ENCODE results near the gene MORN4.
A peak's percentile ranks its signal among the peaks of the same experiment; 100 is the strongest.
"Not testable (repeated sequence)": the region's sequence is repeated elsewhere in the genome, so short reads cannot be mapped to it uniquely, and the experiment has no call there.

The MORN4 gene

DNA sequence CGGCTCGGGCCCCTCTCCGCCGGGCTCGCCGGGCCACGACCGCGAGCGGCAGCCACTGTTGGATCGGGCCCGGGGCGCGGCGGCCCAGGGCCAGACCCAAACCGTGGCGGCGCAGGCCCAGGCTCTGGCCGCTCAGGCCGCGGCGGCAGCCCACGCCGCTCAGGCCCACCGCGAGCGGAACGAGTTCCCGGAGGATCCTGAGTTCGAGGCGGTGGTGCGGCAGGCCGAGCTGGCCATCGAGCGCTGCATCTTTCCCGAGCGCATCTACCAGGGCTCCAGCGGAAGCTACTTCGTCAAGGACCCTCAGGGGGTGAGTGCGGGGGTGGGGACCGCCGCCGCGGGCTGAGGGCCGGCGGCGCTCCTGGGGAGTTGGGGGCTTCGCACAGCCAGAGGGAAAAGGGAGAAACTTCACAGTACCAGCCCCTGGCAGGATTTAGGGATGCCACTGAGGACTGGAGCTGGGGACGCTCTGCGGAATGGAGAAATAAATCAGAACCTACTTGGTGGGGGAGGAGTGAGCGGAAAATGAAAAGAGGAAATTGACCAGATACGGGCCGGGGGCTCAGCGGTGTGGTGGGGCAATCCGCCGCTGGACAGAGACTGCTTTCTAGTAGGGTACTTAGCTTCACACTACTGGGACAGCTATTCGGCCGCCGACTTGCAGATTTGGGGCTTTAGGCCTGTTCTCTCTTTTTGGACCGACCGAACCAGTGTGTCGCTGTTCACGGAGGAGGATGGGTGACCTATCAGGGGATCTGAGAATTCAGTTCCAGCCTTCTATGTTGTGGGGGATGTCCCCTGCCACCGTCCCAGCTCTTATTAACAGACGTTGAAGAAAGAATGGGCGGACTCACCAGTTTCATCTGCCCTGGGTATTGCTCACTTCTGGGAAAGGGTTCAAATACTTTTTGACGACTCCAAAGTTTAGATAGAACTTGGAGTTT, 7.8 kb upstream of the MORN4 start:
- peaks cover 31% of the 10 kb centered on the region for H3K36me3 ChIP-seq (ENCODE audit: control insufficient read depth, insufficient read depth, low read length)
- peak overlapping the region; percentile 79 for H3K27ac ChIP-seq (ENCODE audit: low read depth, low read length, severe bottlenecking)
- H3K4me1 ChIP-seq (ENCODE audit: control insufficient read depth, insufficient read depth, low read length, poor library complexity, severe bottlenecking), result peaks cover 3% of the 10 kb centered on the region
- 1 to 3% methylated on average over 36 to 47 of the region's 67 CpGs for WGBS, 2 experiments (ENCODE audit: insufficient coverage in 2 of 2)
- H3K9me3 ChIP-seq (ENCODE audit: control insufficient read depth, low read length), result no peaks in the 10 kb centered on the region
- H3K4me3 ChIP-seq (ENCODE audit: extremely low read depth, insufficient read depth, low read length, poor library complexity, severe bottlenecking), result peak overlapping the region; percentile 88

DNA sequence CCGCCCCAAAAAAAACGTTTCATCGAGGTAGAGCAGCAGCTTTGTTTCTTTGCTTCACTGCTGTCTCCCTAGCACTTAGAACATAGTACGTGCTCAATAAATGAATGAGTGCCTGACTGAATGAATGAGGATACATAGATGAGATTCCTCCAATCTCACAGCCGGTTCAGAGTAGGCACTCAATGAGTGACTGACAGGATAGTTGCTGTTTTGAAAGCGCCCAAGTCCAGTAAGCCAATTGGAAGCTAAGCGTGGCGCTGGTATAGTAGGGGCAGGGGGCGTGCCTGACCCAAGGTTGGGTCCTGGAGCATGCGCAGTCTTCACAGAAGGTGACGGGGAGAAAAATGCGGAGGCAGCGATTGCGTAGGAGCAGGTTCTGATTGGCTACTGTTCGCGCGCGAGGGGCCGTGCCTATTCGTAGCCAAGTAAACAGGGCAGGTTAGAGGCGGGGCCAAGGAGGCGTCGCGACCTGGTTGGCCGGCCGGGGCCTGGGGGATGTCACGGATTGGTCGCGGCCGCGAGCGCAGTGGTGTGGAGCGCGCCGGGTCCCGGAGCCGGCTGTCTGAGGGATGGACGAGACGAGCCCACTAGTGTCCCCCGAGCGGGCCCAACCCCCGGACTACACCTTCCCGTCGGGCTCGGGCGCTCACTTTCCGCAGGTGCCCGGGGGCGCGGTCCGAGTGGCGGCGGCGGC, 7.0 kb upstream of the MORN4 start, which contains the start of gene PI4K2A:
PI4K2A (plus strand) TSS at position 498 of the 694 bp plus-strand sequence; CDS start at position 570, 72 bp downstream.
- H3K9me3 ChIP-seq (ENCODE audit: control insufficient read depth, low read length), result no peaks in the 10 kb centered on the region
- 0% methylated on average over 35 to 50 of the region's 54 CpGs for WGBS, 2 experiments (ENCODE audit: insufficient coverage in 2 of 2)
- H3K4me1 ChIP-seq (ENCODE audit: control insufficient read depth, insufficient read depth, low read length, poor library complexity, severe bottlenecking), result peaks cover 3% of the 10 kb centered on the region
- peaks cover 25% of the 10 kb centered on the region for H3K36me3 ChIP-seq (ENCODE audit: control insufficient read depth, insufficient read depth, low read length)
- peak within 1 kb of the TSS; percentile 88 for H3K4me3 ChIP-seq (ENCODE audit: extremely low read depth, insufficient read depth, low read length, poor library complexity, severe bottlenecking)
- H3K27ac ChIP-seq (ENCODE audit: low read depth, low read length, severe bottlenecking), result peak within 1 kb of the TSS; percentile 79

DNA sequence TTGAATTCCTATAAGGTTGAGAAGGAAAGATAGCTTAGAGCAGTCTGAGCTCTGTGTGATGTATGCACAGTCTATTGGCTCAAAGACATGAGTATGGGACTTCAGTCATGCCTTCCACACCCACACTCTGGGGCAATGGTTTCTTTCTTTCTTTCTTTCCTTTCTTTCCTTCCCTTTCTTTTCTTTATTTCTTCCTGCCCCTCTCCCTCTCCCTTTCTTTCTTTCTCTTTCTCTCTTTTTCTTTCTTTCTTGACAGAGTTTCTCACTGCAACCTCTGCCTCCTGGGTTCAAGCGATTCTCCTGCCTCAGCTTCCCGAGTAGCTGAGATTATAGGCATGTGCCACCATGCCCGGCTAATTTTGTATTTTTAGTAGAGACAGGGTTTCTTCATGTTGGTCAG, 5.8 kb upstream of the MORN4 start:
- not testable (repeated sequence) for H3K4me1 ChIP-seq (ENCODE audit: control insufficient read depth, insufficient read depth, low read length, poor library complexity, severe bottlenecking); H3K9me3 ChIP-seq (ENCODE audit: control insufficient read depth, low read length); H3K4me3 ChIP-seq (ENCODE audit: extremely low read depth, insufficient read depth, low read length, poor library complexity, severe bottlenecking); H3K27ac ChIP-seq (ENCODE audit: low read depth, low read length, severe bottlenecking)
- WGBS, 2 experiments (ENCODE audit: insufficient coverage in 2 of 2), result 100% methylated on average over 1 of the region's 3 CpGs; no CpG with 5 or more reads in 1 of the 2 experiments
- H3K36me3 ChIP-seq (ENCODE audit: control insufficient read depth, insufficient read depth, low read length), result peaks cover 13% of the 10 kb centered on the region

DNA sequence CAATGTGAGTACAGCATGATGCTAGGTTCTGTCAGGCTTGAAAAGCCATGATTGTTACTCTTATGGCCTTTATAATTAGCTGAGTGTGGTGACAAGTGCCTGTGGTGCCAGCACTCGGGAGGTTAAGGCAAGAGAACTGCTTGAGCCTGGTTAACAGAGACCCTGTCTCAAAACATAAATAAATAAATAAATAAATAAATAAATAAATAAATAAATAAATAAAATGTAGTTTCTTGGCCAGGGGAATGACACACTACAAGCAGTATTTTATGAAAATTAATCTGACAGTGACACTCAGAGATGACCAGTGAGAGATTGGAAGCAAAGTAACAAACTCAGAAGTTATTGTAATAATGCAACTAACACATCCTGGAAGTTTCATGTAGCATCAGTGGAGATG, 2.3 kb upstream of the MORN4 start:
- H3K4me3 ChIP-seq (ENCODE audit: extremely low read depth, insufficient read depth, low read length, poor library complexity, severe bottlenecking), result no peak overlapping the region
- H3K27ac ChIP-seq (ENCODE audit: low read depth, low read length, severe bottlenecking), result no peak overlapping the region
- no CpG with 5 or more reads among the region's 1 CpG for WGBS, 2 experiments (ENCODE audit: insufficient coverage in 2 of 2)
- peaks cover 3% of the 10 kb centered on the region for H3K4me1 ChIP-seq (ENCODE audit: control insufficient read depth, insufficient read depth, low read length, poor library complexity, severe bottlenecking)
- no peaks in the 10 kb centered on the region for H3K36me3 ChIP-seq (ENCODE audit: control insufficient read depth, insufficient read depth, low read length)
- no peaks in the 10 kb centered on the region for H3K9me3 ChIP-seq (ENCODE audit: control insufficient read depth, low read length)

DNA sequence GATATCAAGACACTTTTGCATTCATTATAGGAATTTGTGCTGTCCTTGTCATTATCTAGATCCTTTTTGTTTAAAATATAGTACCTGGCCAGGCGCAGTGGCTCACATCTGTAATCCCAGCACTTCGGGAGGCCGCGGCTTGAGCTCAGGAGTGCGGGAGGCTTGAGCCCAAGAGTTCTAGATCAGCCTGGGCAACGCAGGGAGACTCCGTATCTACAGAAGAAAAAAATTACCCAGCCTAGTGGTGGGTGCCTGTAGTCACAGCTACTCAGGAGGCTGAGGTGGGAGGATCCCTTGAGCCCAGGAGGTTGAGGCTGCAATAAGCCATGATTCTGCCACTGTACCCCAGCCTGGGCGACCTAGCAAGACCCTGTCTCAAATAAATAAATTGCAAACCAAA, 621 bp upstream of the MORN4 start:
- Histone ChIP-seq H3K27ac (ENCODE audit: low read depth, low read length, severe bottlenecking) (no peak overlapping the region), H3K9me3 (ENCODE audit: control insufficient read depth, low read length) (no peaks in the 10 kb centered on the region), H3K36me3 (ENCODE audit: control insufficient read depth, insufficient read depth, low read length) (no peaks in the 10 kb centered on the region), H3K4me3 (ENCODE audit: extremely low read depth, insufficient read depth, low read length, poor library complexity, severe bottlenecking) (no peak overlapping the region), H3K4me1 (ENCODE audit: control insufficient read depth, insufficient read depth, low read length, poor library complexity, severe bottlenecking) (no peaks in the 10 kb centered on the region)
- WGBS, 2 experiments (ENCODE audit: insufficient coverage in 2 of 2), result 90 to 98% methylated on average over 7 to 8 of the region's 8 CpGs

DNA sequence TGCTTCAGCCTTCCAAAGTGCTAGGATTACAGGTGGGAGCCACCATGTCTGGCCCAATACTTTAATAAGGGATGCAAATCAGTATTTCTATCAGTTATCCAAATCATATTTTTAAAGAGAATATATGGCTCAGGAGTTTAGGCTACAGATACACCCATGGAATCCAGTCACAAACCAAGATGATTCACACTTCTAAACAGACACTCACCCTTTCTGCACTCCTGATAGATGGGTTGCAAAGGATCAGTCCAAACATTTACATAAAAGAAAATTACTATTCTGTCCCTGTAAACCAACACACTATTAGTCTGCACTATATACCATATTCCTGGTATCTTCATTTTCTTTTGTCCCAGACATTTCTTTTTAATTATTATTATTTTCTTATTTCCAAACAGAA, 2.2 kb downstream of the MORN4 start:
- H3K27ac ChIP-seq (ENCODE audit: low read depth, low read length, severe bottlenecking), result no peak overlapping the region
- H3K4me3 ChIP-seq (ENCODE audit: extremely low read depth, insufficient read depth, low read length, poor library complexity, severe bottlenecking), result no peak overlapping the region

DNA sequence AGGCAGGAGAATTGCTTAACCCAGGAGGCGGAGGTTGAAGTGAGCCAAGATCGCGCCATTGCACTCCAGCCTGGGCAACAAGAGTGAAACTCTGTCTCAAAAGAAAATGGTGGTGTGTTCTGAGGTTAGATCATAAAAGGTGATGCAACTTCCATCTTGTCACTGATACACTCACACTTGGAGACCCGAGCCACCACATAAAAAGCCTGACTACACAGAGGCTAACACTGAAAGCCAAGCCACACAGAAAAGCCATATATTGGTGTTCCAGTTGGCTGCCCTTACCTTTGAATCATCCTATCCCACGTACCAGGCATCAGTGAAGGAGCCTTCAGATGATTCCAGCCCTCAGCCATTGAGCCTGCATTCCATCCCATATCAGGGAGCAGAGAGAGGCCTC, 4.0 kb downstream of the MORN4 start:
- Histone ChIP-seq H3K27ac (ENCODE audit: low read depth, low read length, severe bottlenecking) (no peak overlapping the region), H3K9me3 (ENCODE audit: control insufficient read depth, low read length) (no peaks in the 10 kb centered on the region), H3K36me3 (ENCODE audit: control insufficient read depth, insufficient read depth, low read length) (no peaks in the 10 kb centered on the region), H3K4me1 (ENCODE audit: control insufficient read depth, insufficient read depth, low read length, poor library complexity, severe bottlenecking) (no peaks in the 10 kb centered on the region), H3K4me3 (ENCODE audit: extremely low read depth, insufficient read depth, low read length, poor library complexity, severe bottlenecking) (no peak overlapping the region)
- 94 to 100% methylated on average over 1 to 4 of the region's 5 CpGs for WGBS, 2 experiments (ENCODE audit: insufficient coverage in 2 of 2)

More for the DNA sequence above, 2.2 kb downstream of the MORN4 start:
- H3K9me3 ChIP-seq (ENCODE audit: control insufficient read depth, low read length), result no peaks in the 10 kb centered on the region
- H3K36me3 ChIP-seq (ENCODE audit: control insufficient read depth, insufficient read depth, low read length), result no peaks in the 10 kb centered on the region
- no peaks in the 10 kb centered on the region for H3K4me1 ChIP-seq (ENCODE audit: control insufficient read depth, insufficient read depth, low read length, poor library complexity, severe bottlenecking)

DNA sequence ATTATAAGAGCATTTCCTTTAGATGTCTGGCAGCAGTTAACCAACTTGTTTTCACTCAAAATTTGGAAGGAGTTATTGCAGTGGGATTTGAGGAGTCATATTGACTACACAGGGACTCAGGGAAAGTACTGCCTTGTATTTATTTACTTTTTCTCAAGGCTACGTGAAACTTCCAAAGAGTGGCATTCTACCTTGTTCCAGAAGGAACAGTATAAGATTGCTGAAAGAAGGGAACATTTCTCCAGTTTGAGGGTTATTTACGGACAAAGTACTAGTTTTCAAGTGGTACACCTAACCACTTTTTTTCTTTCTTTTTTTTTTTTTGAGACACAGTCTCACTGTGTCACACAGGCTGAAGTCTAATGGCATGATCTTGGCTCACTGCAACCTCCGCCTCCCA, 5.1 kb downstream of the MORN4 start:
- Histone ChIP-seq H3K4me3 (ENCODE audit: extremely low read depth, insufficient read depth, low read length, poor library complexity, severe bottlenecking) (no peak overlapping the region), H3K27ac (ENCODE audit: low read depth, low read length, severe bottlenecking) (no peak overlapping the region), H3K36me3 (ENCODE audit: control insufficient read depth, insufficient read depth, low read length) (no peaks in the 10 kb centered on the region), H3K9me3 (ENCODE audit: control insufficient read depth, low read length) (no peaks in the 10 kb centered on the region), H3K4me1 (ENCODE audit: control insufficient read depth, insufficient read depth, low read length, poor library complexity, severe bottlenecking) (no peaks in the 10 kb centered on the region)
- WGBS, 2 experiments (ENCODE audit: insufficient coverage in 2 of 2), result 90 to 100% methylated on average over 1 to 3 of the region's 3 CpGs

DNA sequence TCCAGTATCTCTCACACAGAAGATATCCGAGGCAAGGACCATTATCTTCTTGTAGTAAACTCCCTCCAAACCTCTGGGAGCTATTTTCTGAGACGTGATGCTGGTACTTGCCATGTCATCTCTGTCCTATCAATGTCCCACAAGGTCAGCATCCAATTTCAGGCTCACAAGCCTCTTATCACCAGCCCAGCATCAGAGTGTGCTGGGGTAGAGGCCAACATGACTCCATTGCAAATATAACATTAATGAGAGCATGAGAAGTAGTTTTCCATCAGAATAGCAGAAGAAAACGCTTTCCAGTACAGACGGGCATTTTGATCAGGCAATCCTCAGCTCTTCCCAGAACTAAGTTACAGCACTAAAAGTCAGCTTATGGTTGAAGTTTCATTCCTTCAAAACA, 5.6 kb downstream of the MORN4 start:
- Histone ChIP-seq H3K27ac (ENCODE audit: low read depth, low read length, severe bottlenecking) (no peak overlapping the region), H3K9me3 (ENCODE audit: control insufficient read depth, low read length) (no peaks in the 10 kb centered on the region), H3K36me3 (ENCODE audit: control insufficient read depth, insufficient read depth, low read length) (no peaks in the 10 kb centered on the region), H3K4me1 (ENCODE audit: control insufficient read depth, insufficient read depth, low read length, poor library complexity, severe bottlenecking) (no peaks in the 10 kb centered on the region), H3K4me3 (ENCODE audit: extremely low read depth, insufficient read depth, low read length, poor library complexity, severe bottlenecking) (no peak overlapping the region)
- WGBS, 2 experiments (ENCODE audit: insufficient coverage in 2 of 2), result 86 to 92% methylated on average over 4 of the region's 4 CpGs

DNA sequence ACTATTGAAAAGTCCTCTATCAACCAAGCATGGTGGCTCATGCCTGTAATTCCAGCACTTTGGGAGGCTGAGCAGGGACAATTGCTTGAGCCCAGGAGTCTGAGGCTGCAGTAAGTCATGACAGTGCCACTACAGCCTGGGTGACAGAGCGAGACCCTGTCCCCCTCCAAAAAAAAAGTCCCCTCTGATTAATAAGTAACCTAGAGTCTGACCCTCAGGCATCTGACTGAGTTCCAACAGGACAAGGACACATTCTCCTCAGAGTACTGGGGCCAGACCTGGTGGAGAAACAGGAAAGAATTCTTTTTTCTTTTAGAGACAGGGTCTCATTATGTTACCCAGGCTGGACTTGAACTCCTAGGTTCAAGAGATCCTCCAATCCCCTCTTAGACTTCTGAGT, 10.0 kb downstream of the MORN4 start:
- Histone ChIP-seq H3K36me3 (ENCODE audit: control insufficient read depth, insufficient read depth, low read length) (peaks cover 5% of the 10 kb centered on the region), H3K4me3 (ENCODE audit: extremely low read depth, insufficient read depth, low read length, poor library complexity, severe bottlenecking) (no peak overlapping the region), H3K4me1 (ENCODE audit: control insufficient read depth, insufficient read depth, low read length, poor library complexity, severe bottlenecking) (no peaks in the 10 kb centered on the region), H3K27ac (ENCODE audit: low read depth, low read length, severe bottlenecking) (no peak overlapping the region), H3K9me3 (ENCODE audit: control insufficient read depth, low read length) (no peaks in the 10 kb centered on the region)
- WGBS, 2 experiments (ENCODE audit: insufficient coverage in 2 of 2), result 100% methylated on average over 1 of the region's 1 CpG; no CpG with 5 or more reads in 1 of the 2 experiments

DNA sequence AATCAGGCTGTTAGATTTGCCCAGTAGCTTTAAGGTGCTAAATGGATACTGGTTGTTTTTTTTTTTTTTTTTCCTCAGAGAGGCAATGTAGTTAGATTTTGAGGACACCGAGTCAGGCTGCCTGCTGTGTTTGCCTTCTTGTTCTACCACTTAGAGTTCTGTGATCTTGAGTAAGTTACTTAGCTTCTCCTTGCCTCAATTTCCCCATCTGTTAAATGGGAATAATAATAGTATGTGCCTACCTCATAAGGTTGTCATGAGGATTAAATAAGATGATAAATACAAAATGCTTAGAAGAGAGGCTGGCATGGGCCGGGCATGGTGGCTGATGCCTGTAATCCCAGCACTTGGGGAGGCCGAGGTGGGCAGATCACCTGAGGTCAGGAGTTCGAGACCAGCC, 14.6 kb downstream of the MORN4 start:
- H3K4me3 ChIP-seq (ENCODE audit: extremely low read depth, insufficient read depth, low read length, poor library complexity, severe bottlenecking), result no peak overlapping the region
- peaks cover 10% of the 10 kb centered on the region for H3K36me3 ChIP-seq (ENCODE audit: control insufficient read depth, insufficient read depth, low read length)
- H3K4me1 ChIP-seq (ENCODE audit: control insufficient read depth, insufficient read depth, low read length, poor library complexity, severe bottlenecking), result no peaks in the 10 kb centered on the region
- no peak overlapping the region for H3K27ac ChIP-seq (ENCODE audit: low read depth, low read length, severe bottlenecking)
- H3K9me3 ChIP-seq (ENCODE audit: control insufficient read depth, low read length), result no peaks in the 10 kb centered on the region
- 83 to 100% methylated on average over 1 of the region's 4 CpGs for WGBS, 2 experiments (ENCODE audit: insufficient coverage in 2 of 2)
